Activated effector memory CD4-positive, alpha-beta T cell treated with anti-CD3 and anti-CD28 coated beads, Interleukin-2, amount 50 U/mL, for 16 hours (primary cell): ENCODE measurements around the gene LRRC8D.
"Not testable (repeated sequence)": the region's sequence is repeated elsewhere in the genome, so short reads cannot be mapped to it uniquely, and the experiment has no call there.

Experiments used
- DNase-seq: peaks from one replicate; pipeline ENCODE4 v3.0.0-alpha.2; 2020

LRRC8D gene

DNA sequence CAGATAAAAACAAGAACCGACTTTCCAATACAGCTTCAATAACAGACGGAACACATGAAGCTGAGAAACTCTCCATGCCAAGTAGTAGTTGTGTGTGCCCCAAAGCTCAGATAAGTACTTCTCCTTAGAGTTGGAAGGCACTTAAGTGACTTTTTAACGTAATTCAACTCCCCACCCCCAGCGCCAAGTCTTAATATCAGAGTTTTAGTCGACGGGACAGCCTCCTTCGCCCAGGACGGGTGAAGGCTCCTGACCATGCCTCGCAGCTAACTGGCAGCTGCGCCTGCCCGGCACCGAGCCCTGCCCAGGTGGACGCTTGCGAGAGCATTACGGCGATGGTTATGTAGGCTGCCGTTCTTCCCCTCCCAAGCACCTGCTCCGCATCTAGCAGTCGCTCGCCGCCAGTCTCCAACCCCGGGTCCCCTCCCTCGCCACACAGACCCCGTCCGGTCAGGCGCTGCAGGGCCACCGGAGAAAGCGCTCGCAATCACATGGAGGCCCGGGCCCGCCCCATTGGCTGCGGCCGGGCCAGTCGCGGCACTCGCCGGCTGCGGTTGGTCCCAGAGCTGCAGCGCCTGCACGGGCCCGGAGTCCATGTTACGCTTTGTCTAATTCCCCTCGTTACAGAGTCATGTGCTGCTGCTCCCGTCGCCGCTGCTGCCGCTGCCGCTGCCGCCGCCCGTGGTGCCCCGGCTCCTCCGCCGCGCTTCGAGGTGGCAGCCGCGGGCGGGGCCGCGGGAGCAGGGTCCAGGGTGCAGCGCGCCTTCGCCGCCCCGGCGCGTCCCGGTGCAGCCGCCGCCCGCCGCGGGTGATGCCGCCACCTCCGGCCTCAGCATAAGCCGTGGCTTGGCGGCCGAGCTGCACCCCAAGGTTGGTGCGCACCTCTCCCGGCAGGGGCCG is at the start of gene LRRC8D:
TSS of gene LRRC8D (plus strand) at position 611 of the 900 bp plus-strand sequence. CDS start 112,037 bp downstream, outside the sequence.
- peak; percentile 88 for DNase-seq

DNA sequence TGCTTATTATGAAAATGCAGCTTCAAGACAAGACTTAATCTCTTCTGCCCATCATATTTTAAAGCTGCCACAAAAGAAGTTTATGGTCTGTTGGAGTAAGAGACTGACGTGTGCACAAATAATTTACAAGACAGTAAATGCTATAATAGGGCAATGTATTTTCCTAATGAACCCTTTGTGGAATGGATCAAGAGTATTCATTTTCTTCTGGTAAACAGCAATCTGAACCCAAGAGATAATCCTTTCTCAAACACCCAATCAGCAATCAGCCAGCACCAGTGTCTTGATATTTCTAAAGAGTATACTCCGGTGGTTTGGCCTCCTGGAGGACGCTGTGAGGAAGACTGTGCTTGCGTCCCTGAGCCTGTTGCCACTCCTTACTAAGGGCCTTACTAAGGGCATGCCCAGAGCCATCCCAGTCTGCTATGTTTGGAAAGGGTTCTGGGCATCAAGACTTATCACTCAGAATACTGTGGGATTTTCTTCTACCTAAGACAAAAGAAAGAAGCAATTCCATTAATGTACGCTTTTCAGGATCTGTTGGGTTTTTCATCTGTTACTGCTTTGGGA is 48.8 kb upstream of the LRRC8D start:
- DNase-seq = no peak

DNA sequence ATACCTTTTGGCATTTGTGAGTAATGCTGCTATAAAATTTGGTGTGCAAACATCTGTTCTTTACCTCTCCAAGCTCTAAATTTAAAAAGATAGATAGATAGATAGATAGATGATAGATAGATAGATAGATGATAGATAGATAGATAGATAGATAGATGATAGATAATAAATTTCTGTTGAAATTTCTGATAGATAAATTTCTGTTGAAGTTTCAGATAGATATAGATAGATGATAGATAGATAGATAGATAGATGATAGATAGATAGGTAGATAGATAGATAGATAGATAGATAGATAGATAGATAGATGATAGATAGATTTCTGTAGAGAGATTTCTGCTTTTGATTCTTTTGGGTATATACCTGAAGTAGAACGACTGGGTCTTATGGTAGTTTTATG is 44.7 kb upstream of the LRRC8D start:
- not testable (repeated sequence) for DNase-seq

DNA sequence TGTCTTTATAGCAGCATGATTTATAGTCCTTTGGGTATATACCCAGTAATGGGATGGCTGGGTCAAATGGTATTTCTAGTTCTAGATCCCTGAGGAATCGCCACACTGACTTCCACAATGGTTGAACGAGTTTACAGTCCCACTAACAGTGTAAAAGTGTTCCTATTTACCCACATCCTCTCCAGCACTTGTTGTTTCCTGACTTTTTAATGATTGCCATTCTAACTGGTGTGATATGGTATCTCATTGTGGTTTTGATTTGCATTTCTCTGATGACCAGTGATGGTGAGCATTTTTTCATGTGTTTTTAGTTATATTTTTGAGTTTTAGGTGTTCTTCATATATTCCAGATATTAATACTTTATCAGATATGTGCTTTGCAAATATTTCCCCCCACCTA is 43.6 kb upstream of the LRRC8D start:
- DNase-seq = not testable (repeated sequence)

DNA sequence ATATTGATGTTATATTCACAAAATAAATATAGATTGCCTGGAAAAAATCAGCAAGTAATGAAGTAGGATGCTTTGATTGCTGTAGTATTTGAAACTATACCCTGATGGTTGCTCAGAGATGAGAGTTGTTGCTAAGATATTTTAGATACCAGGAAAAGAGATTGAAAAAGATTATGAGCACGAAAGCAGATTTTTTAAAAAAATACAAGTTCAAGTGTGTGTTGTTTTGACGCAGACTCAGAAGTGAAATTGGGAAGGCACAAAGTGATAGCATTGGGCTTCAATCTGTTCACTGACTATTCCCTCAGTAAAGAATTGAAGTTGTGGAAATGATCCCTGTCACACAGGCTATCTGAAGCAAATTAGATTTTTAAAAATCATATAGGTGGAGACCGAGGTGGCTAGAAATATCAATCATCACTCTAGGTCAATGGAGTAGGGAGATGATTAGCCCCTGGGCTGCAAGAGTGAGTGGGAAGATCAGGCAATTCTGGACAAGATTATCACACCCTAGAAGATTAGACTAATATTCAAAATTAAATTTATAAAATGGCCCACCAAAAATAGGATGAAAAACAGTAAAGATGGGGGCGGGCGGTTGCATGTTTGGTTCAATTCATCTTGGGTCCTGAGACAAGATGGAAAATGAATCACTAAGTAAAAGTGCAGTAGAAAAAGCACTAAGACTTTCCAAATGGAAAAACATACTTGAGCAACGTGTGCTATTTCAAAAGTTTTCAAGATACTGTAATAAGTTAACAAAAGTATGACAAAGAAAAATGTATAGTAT is 41.5 kb upstream of the LRRC8D start:
- DNase-seq = no peak

DNA sequence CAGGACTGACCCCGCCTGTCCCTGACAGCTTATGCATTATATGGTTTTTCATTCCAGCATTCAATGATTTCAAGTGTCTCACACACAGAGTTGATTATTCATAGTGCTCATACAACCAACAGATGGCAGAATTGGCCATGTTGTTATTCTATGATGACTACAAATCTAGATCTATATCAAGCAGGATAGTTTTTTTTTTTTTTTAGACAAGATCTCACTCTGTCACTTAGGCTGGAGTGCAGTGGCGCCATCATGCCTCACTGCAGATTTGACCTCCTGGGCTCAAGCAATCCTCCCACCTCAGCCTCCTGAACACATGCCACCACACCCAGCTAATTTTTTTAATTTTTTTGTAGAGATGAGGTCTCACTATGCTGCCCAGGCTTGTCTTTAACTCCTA is 40.1 kb upstream of the LRRC8D start:
- DNase-seq = no peak

DNA sequence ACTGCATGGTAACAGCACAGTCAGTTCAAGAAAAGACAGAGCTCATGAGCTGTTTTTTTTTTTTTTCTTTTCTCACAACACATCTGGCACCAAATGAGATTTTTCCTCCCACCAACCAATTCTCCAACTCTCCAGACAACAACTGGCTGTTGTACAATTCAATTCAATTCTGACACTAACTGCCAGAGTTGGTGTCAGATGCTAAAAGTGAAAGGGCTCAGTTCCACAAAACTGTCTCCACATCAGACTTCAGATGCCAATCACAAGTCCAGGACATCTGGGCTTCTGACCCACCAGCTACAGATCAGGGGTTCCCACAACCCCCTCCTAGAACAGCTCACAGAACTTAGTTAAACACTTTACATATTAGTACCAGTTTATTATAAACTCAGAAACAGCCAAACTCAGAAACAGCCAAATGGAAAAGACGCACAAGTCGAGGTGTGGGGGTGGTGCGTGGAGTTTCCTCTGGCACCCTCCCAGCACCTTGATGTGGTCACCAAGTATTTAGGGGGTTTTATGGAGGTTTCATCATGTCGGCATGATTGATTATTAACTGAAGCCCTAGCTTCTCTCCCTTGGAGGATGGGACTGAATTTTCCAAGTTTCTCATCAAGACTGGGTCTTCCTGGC is 39.2 kb upstream of the LRRC8D start:
- DNase-seq = peak; percentile 91

DNA sequence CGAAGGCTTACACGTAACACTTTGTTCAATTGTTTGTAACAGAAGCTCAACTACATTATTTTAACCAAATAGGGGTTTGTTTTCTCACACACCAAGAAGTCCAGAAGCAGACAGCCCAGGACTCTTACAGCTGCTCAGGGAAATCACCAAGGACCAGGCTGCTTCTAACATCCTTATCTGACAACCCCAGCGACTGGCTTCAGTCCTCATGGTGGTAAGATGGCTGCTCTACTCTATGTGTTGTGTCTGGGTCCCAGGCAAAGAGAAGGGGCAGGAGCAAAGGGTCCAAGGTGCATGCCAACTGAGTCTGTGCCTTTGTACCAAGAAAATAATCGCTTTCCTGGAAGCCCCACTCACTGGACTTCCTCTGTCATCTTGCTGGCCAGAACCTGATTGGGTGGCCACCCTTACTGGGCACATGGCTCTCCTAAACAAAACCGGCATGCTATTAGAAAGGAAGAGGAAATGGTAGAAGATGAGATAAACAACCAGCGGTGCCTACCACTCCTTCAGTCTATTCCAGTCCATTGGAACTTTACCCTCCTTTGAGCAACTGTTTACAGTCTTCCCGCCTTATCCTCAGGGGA is 34.1 kb upstream of the LRRC8D start:
- DNase-seq = no peak

DNA sequence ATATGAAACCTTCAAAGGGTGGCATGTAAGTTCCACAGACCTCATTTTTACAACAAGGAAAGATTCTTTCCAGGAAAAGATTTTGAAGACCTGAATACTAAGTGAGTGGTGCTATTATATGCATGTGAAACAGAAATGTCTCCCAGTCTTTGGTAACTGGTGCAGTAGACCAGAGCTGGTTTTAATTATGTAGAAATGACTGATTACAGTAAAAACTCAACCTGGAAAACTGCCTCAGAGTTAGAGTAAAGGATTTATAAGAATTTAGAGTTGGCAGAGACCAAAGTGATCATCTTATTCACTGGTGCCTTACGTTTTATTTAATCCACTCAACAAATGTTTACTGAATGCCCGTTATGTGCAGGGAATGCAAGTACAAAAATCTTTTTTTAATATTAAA is 30.2 kb upstream of the LRRC8D start:
- DNase-seq = no peak

DNA sequence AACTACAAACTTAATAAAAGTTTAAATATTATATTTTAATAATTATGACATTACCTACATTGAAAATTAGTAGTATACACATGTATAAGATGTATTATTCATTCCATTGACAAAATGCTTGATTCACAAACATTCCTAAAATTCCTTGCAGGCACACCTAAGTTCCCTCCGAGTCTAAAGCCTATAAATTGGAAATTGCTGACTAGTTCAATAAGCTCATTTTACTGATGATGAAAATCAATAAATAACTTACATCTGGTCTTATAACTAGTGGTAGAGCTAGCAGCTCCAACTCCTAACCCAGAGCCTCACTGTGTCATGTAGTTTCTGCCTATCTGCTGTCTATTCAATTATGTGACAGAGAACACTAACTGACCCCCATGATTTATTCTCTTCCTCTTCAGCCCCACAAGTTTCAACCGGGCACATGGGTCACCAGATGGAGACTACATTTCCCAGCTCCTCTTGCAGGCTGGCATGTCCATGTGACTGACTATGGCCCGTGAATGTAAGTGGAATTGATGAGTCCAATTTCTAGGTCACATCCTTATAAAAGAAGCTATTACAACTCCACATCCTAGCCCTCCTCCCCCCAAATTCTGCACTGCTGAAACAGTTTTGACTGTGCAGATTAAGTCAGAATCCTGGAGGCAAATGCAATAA is 29.6 kb upstream of the LRRC8D start:
- DNase-seq = no peak

DNA sequence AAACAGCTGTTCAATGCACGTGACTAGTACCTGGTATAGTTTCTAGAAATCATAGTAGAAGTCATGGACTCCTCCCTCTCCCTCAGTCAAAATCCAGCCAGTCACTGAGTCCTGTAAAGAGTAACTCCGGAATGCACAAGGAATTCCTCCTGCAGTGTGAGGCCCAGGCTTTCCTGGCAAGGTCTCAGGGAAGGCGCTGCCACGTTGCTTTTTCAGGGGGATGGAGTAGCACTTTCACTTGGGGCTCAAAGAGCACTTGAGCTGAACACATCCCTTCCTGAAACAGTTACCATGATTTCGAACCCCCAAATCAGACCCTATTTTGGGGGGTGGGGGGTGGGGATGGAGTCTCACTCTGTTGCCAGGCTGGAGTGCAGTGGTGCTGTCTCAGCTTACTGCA is 26.4 kb upstream of the LRRC8D start:
- DNase-seq = no peak

DNA sequence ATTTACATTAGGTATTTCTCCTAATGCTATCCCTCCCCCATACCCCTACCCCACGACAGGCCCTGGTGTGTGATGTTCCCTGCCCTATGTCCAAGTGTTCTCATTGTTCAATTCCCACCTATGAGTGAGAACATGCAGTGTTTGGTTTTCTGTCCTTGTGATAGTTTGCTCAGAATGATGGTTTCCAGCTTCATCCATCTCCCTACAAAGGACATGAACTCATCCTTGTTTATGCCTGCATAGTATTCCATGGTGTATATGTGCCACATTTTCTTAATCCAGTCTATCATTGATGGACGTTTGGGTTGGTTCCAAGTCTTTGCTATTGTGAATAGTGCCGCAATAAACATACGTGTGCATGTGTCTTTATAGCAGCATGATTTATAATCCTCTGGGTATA is 25.3 kb upstream of the LRRC8D start:
- not testable (repeated sequence) for DNase-seq

DNA sequence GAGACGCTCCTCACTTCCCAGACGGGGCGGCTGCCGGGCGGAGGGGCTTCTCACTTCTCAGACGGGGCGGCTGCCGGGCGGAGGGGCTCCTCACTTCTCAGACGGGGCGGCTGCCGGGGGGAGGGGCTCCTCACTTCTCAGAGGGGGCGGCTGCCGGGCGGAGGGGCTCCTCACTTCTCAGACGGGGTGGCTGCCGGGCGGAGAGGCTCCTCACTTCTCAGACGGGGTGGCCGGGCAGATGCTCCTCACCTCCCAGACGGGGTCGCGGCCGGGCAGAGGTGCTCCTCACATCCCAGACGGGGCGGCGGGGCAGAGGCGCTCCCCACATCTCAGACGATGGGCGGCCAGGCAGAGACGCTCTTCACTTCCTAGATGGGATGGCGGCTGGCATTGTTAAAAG is 23.0 kb upstream of the LRRC8D start:
- not testable (repeated sequence) for DNase-seq

DNA sequence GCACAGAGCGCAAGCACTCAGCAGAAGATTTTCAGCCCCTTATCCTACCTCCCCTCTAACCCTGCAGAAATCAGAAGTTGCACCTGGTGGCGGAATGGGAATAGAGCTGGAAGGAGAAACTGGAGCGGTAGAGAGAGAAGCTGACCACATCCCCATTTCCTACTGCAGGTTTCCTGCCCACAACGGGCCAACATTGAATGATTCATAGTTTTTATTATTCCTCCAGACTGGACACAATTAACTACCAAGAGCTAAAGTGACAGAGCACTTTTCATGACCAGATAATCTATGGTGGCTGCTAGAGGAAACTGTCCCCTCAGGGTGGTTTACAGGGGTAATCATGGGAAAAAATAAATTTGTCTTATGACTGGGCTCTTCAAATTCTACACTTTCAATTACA is 21.3 kb upstream of the LRRC8D start:
- no peak for DNase-seq

DNA sequence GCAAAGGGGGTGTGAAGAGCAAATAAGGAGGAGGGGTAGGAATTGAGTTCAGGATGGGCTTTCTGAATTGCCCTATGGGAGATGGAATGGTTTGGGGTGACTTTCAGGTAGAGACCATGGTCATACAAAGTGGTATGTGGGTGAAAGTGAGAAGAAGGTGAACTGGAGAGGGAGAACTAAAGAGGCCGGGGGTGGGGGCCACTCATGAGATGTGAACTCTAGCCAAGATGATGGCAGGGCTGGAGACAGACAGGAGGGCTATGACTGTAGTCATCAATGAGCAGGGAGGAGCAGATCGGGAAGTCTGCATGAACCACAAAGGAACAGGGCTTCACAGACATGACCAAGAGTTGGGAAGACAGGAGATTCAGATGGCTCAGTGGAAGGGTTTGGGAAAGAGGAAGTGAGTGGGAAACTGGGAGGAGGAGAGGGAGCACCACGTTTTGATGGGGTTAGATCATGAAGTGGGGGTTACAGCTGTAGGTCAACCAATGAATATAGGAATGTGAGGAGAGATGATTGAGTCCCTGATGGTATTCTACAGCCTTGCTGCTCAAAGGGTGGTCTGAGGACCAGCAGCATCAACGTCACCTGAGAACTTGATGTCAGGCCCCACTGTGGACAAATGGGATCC is 20.7 kb upstream of the LRRC8D start:
- DNase-seq = no peak

DNA sequence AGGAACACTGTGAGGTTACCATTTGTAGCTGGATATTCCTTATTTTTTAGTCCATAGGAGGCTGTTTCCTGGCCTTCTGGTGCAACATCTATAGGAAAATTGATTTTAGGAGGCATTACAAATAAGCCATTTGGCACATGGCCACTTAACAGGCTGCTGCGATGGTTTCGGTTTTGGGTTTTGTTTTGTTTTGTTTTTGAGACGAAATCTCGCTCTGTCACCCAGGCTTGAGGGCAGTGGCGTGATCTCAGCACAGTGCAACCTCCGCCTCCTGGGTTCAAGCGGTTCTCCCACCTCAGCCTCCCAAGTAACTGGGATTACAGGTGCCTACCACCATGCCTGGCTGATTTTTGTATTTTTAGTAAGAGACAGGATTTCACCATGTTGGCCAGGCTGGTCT is 20.1 kb upstream of the LRRC8D start:
- no peak for DNase-seq

DNA sequence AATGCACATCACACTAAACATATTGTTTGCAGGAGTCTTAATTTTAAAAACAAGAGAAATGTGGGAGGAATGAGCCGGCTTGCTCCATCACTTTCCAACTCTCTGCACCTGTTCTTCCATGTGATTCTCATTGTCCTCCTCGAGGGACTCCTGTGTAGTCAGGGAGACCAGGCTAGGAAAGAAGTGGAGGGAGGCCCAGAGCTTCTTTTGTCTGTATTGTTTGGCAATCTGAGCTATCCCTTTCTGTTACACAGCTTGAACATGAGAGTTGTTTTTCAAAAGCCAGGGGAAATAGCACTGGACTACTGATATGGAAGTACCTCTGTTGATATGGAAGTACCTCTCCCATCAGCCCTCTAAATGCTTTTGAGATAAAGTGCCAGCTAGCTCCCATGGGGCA is 18.8 kb upstream of the LRRC8D start:
- no peak for DNase-seq

DNA sequence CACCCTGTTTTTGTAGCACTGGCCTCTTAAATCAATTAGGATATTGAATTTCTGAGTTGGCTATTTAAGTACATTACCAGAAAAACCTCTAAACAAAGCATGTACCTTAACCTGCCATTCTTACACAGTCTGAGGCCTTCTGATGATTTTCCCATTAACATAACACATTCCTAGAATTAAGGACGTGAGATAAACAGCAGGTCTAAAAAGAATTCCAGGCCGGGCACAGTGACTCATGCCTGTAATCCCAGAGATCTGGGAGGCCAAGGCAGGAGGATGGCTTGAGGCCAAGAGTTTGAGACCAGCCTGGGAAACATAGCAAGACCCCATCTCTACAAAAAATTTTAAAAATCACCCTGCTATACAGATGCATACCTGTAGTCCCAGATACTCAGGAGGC is 18.0 kb upstream of the LRRC8D start:
- no peak for DNase-seq

DNA sequence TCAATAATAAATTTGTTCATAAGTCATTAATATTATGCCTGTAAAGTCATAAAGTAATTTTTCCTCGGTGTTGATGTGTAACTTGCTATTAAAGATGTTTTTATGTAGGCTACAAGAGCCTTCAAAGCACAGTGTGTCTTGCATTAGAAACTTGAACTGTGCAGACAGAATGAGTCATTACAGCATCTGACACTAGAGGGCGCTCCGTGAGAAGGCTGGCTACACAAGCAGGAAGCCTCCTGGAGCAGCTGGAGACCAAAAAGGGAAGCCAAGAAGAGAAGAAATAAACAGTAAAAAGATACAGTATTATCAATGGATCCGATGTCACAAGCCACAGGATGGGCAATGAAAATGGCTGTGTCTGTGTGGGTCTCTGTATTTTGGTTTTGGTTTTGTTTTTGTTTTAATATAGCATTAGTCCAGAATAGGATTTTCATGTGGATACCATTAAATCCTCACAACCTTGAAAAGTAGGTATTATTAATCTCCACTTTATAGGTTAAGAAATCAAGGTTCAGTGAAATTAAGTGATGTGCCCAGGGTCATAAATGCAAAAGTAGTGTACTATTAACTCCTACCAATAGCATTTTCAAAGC is 16.1 kb upstream of the LRRC8D start:
- DNase-seq = peak; percentile 91

DNA sequence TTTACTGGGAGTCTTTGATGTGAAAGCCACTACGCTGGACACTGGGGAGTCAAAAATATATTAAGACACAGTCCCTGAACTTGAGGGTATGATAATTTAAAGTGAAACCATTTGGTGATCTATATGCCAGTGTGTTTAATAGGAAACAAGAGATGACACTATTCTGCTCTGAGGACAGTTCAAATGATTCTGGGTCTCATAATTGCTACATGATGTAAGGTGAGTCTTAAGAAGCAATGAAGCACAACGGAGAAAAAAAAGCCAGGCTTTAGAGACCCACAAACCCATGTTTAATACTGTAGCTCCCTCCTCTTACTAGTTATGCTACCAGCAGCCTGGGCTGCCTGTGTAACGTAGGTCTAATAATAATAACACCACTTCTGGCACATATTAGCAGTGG is 14.2 kb upstream of the LRRC8D start:
- DNase-seq = no peak

DNA sequence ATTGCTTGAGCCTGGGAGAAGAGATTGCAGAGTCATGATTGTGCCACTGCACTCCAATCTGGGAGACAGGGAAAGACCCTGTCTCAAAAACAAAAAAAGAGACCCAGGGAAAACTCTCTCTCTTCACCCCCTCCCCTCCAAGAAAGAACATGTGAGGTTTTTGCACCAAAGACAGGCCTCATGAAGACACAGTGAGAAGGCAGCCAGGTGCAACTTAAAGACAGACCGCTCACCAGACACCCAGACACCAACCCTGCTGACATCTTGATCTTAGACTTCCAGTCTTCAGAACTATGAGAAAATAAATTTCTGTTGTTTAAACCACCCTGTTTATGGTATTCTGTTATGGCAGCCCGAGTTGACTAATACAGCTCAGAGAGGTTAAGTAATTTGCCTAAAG is 13.3 kb upstream of the LRRC8D start:
- no peak for DNase-seq
